WTC11 (cell line): Measurements from ENCODE around the gene MGAT5B. TPM values are rescaled to one million over a fixed set of nuclear protein-coding genes. Genes with fewer than 3 reads are reported as not detected.
"Not testable (repeated sequence)": the region's sequence is repeated elsewhere in the genome, so short reads cannot be mapped to it uniquely, and the experiment has no call there.

ENCODE experiments used
- ATAC-seq: fragments of 200-7000 bp; cut with Tn5 transposase; 2 replicates; pipeline ENCODE4 v1.10.0; 2021; ENCODE audit warnings: mild to moderate bottlenecking, moderate library complexity
- CTCF ChIA-PET: fragments of 300-600 bp; sonication (Branson Sonifier 250); formaldehyde crosslinking; loops from one replicate; lab custom pipeline; 2021; ENCODE audit warnings: antibody characterized with exemption; lab: Charles Lee
- POLR2A ChIA-PET: fragments of 350-600 bp; sonication (Branson Sonifier 250); formaldehyde crosslinking; loops from one replicate; lab custom pipeline; 2021; ENCODE audit warnings: antibody characterized with exemption; lab: Charles Lee
- DNase-seq: peaks from one replicate; pipeline ENCODE4 v3.0.0; 2021; ENCODE audit warnings: low spot score
- H3K27ac Mint-ChIP-seq: 2 replicates; pipeline ENCODE4 v1.8.0; 2021; ENCODE audit warnings: mixed read lengths
- H3K27me3 Mint-ChIP-seq: 2 replicates; pipeline ENCODE4 v1.8.0; 2021; ENCODE audit warnings: low read depth, mild to moderate bottlenecking, moderate library complexity, mixed read lengths
- H3K36me3 Mint-ChIP-seq: 2 replicates; pipeline ENCODE4 v1.8.0; 2021; ENCODE audit warnings: mixed read lengths
- H3K4me1 Mint-ChIP-seq: 2 replicates; pipeline ENCODE4 v1.8.0; 2022; ENCODE audit warnings: mixed read lengths
- H3K4me3 Mint-ChIP-seq: 2 replicates; pipeline ENCODE4 v1.8.0; 2021; ENCODE audit warnings: mild to moderate bottlenecking, moderate library complexity, mixed read lengths
- H3K9me3 Mint-ChIP-seq: 2 replicates; pipeline ENCODE4 v1.8.0; 2021; ENCODE audit warnings: mixed read lengths
- E2F1 ChIP-seq: sonication (generic); formaldehyde crosslinking; IDR thresholded peaks from 2 replicates; pipeline ENCODE4 v1.8.0; 2022; ENCODE audit warnings: mild to moderate bottlenecking, missing genetic modification reagents
- ELF4 ChIP-seq: sonication (generic); formaldehyde crosslinking; IDR thresholded peaks from 2 replicates; pipeline ENCODE4 v1.8.1; 2022; ENCODE audit warnings: low read depth, mild to moderate bottlenecking, moderate library complexity, missing genetic modification reagents
- ESRRA ChIP-seq: sonication (generic); formaldehyde crosslinking; IDR thresholded peaks from 2 replicates; pipeline ENCODE4 v1.8.1; 2022; ENCODE audit warnings: mild to moderate bottlenecking, missing genetic modification reagents, borderline replicate concordance
- ETV6 ChIP-seq: sonication (generic); formaldehyde crosslinking; IDR thresholded peaks from 2 replicates; pipeline ENCODE4 v1.8.1; 2022; ENCODE audit warnings: mild to moderate bottlenecking, missing genetic modification reagents
- NR1H2 ChIP-seq: sonication (generic); formaldehyde crosslinking; IDR thresholded peaks from 2 replicates; pipeline ENCODE4 v1.9.0; 2021; ENCODE audit warnings: mild to moderate bottlenecking, moderate library complexity, missing genetic modification reagents
- NR3C1 ChIP-seq: sonication (generic); formaldehyde crosslinking; conservative IDR thresholded peaks from 2 replicates; pipeline ENCODE4 v1.8.1; 2023; ENCODE audit warnings: low read depth, mild to moderate bottlenecking, missing genetic modification reagents
- SMAD3 ChIP-seq: sonication (generic); formaldehyde crosslinking; IDR thresholded peaks from 2 replicates; pipeline ENCODE4 v1.8.0; 2022; ENCODE audit warnings: missing genetic modification reagents, mild to moderate bottlenecking, borderline replicate concordance
- SP1 ChIP-seq: sonication (generic); formaldehyde crosslinking; conservative IDR thresholded peaks from 2 replicates; pipeline ENCODE4 v1.8.1; 2022; ENCODE audit warnings: missing genetic modification reagents
- TP53 ChIP-seq: sonication (generic); formaldehyde crosslinking; IDR thresholded peaks from 2 replicates; pipeline ENCODE4 v1.8.1; 2023; ENCODE audit warnings: mild to moderate bottlenecking, missing genetic modification reagents
- ZNF219 ChIP-seq: sonication (generic); formaldehyde crosslinking; IDR thresholded peaks from 2 replicates; pipeline ENCODE4 v1.8.0; 2023; ENCODE audit warnings: missing genetic modification reagents, mild to moderate bottlenecking, borderline replicate concordance
- ZNF232 ChIP-seq: sonication (generic); formaldehyde crosslinking; IDR thresholded peaks from 2 replicates; pipeline ENCODE4 v1.8.0; 2022; ENCODE audit warnings: mild to moderate bottlenecking, missing genetic modification reagents
- ZNF423 ChIP-seq: fragments of 250-450 bp; sonication (Bioruptor Pico); IDR thresholded peaks from 2 replicates; pipeline ENCODE4 v2.1.2; 2022; ENCODE audit warnings: mild to moderate bottlenecking, moderate library complexity
- ZNF671 ChIP-seq: fragments of 250-450 bp; sonication (Bioruptor Pico); IDR thresholded peaks from 2 replicates; pipeline ENCODE4 v1.8.0; 2021; ENCODE audit warnings: mild to moderate bottlenecking
- total RNA-seq: library from RNA; stranded (reverse); gene quantifications from 3 replicates; pipeline ENCODE4 v1.2.3, GENCODE V29; 2021
- TF ChIP-seq, protein P1 (sequence below): sonication (generic); formaldehyde crosslinking; IDR thresholded peaks from 2 replicates; pipeline ENCODE4 v1.8.1; 2022; ENCODE audit warnings: missing genetic modification reagents, borderline replicate concordance
- TF ChIP-seq, protein P2 (sequence below): sonication (generic); formaldehyde crosslinking; IDR thresholded peaks from 2 replicates; pipeline ENCODE4 v1.8.1; 2022; ENCODE audit warnings: low read depth, missing genetic modification reagents, borderline replicate concordance
- TF ChIP-seq, protein P3 (sequence below): sonication (generic); formaldehyde crosslinking; IDR thresholded peaks from 2 replicates; pipeline ENCODE4 v1.8.0; 2022; ENCODE audit warnings: mild to moderate bottlenecking, missing genetic modification reagents

MGAT5B gene
- total RNA-seq, 1 experiment from 2014 or later: 11.6 TPM

- Mint-ChIP-seq H3K4me1 (peaks cover 51% of the 10 kb centered on the region), H3K27me3 (peaks cover 33% of the 10 kb centered on the region), H3K36me3 (no peaks in the 10 kb centered on the region), H3K9me3 (no peaks in the 10 kb centered on the region), H3K27ac (no peak overlapping the region), H3K4me3 (peak overlapping the region; percentile 56)
- CTCF ChIA-PET: interaction anchor here (0.7 to 2.5 kb wide), 14 partner anchors 9 to 426 kb away, joined by 3 to 24 read pairs (median 5); partner anchors contain the start of gene MGAT5B
- POLR2A ChIA-PET: interaction anchor here (0.6 kb wide), 2 partner anchors 25 to 140 kb away, joined by 3 to 6 read pairs; no protein-coding TSS in a partner anchor
- TF ChIP-seq ZNF423 (CRISPR knock-in tag) (peak; percentile 28; the same call in 1 of the 2 replicates), SP1 (CRISPR knock-in tag) (0 out of 2 replicates have a peak, but pooled peaks have one; percentile 22), ETV6 (0 out of 2 replicates have a peak, but pooled peaks have one; percentile 26), ZNF671 (CRISPR knock-in tag) (no peak), ESRRA (CRISPR knock-in tag) (no peak)
- TF ChIP-seq, protein P1, sequence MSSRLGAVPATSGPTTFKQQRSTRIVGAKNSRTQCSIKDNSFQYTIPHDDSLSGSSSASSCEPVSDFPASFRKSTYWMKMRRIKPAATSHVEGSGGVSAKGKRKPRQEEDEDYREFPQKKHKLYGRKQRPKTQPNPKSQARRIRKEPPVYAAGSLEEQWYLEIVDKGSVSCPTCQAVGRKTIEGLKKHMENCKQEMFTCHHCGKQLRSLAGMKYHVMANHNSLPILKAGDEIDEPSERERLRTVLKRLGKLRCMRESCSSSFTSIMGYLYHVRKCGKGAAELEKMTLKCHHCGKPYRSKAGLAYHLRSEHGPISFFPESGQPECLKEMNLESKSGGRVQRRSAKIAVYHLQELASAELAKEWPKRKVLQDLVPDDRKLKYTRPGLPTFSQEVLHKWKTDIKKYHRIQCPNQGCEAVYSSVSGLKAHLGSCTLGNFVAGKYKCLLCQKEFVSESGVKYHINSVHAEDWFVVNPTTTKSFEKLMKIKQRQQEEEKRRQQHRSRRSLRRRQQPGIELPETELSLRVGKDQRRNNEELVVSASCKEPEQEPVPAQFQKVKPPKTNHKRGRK (CRISPR knock-in tag): 0 out of 2 replicates have a peak, but pooled peaks have one; percentile 59
- TF ChIP-seq, protein P2, sequence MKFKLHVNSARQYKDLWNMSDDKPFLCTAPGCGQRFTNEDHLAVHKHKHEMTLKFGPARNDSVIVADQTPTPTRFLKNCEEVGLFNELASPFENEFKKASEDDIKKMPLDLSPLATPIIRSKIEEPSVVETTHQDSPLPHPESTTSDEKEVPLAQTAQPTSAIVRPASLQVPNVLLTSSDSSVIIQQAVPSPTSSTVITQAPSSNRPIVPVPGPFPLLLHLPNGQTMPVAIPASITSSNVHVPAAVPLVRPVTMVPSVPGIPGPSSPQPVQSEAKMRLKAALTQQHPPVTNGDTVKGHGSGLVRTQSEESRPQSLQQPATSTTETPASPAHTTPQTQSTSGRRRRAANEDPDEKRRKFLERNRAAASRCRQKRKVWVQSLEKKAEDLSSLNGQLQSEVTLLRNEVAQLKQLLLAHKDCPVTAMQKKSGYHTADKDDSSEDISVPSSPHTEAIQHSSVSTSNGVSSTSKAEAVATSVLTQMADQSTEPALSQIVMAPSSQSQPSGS: no peak
- ATAC-seq: no peak
- DNase-seq: no peak
Observed at GRCh38 chr17:76840884-76841775, 27.1 kb upstream of the MGAT5B start.

DNA sequence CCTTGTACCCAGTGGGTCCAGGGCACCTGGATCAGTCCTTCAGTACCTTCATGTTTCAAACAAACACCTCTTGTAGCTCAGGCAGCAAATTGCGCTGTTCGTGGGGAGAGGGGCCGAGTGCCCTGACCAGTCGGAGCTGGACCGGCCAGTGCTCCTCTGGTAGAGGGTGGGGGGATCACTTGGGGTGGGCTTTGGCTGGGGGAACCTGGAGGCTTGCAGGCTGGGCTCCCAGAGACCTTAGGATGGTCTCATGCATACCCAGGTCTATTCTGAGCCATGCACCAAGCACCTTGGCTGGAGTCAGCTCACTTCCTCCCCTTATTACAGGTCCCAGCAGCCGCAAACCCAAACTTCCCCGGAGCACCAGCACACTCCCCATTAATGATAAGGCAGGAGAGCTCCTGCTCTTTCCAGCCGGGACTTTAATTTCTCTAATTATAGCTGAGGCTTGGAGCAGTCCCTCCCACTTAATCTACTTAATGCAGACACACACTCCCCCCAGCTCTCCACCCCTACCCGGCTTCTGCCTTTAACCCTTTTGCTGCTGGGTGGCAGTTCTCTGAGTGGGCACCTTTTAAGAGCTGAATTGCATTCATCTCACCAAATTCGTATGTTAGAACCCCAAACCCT is 26.3 kb upstream of the MGAT5B start:
- ChIA-PET CTCF (interaction anchor here (0.7 to 2.5 kb wide), 14 partner anchors 8 to 425 kb away, joined by 3 to 24 read pairs (median 4); partner anchors contain the start of gene MGAT5B), POLR2A (interaction anchor here (0.5 to 0.6 kb wide), 2 partner anchors 25 to 47 kb away, joined by 3 to 5 read pairs; no protein-coding TSS in a partner anchor)
- no peaks in the 10 kb centered on the region for H3K9me3 Mint-ChIP-seq
- TF ChIP-seq, protein P2: no peak
- TF ChIP-seq NR1H2 (CRISPR knock-in tag) (no peak), NR3C1 (no peak)
- ATAC-seq: peak; percentile 65
- peak overlapping the region; percentile 56 for H3K4me3 Mint-ChIP-seq
- H3K36me3 Mint-ChIP-seq: no peaks in the 10 kb centered on the region
- H3K27me3 Mint-ChIP-seq: peaks cover 33% of the 10 kb centered on the region
- peaks cover 51% of the 10 kb centered on the region for H3K4me1 Mint-ChIP-seq
- DNase-seq: peak; percentile 25
- no peak overlapping the region for H3K27ac Mint-ChIP-seq

GRCh38 chr17:76843068-76843467 is 25.1 kb upstream of the MGAT5B start:
- not testable (repeated sequence) for H3K36me3 Mint-ChIP-seq
- CTCF ChIA-PET: interaction anchor here (1.0 to 2.1 kb wide), 3 partner anchors 25 to 213 kb away, joined by 5 to 24 read pairs (median 11); partner anchors contain the start of gene MGAT5B

DNA sequence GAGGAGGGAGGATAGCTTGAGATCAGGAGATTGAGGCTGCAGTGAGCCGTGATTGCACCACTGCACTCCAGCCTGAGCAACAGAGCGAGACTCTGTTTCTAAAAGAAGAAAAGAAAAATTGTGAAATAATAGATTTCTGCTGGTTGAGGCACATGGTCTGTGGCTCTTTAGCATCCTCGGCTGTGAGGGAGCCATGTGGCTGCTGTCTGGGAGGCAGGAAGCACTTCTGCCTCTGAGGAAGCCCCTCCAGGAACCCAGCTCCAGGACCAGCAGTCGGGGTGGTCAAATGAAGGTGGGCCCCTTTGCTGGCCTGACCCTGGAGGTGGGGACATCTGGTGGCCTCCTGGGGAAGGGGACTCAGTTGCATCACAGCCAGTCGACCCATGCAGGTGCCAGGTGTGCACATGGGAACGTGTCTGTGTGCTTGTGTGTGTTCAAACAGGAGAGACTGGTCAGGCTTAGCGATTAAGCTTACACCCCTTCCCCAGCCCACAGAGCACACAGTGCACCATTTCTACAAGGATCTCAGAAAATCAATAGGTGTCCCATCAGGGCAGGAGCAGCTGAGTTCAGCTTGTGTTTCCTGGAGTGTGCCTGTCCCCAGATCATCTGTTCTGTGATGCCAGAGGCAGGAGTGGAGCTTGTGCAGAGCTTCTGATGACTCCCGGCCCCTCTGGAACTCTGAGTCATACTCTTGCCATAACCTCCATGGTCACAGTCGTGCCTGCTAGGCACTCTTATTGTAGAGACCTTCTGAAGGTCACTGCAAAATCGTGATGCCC is 24.3 kb upstream of the MGAT5B start:
- no peak overlapping the region for H3K27ac Mint-ChIP-seq

More at GRCh38 chr17:76843068-76843467, 25.1 kb upstream of the MGAT5B start:
- H3K9me3 Mint-ChIP-seq, ATAC-seq, DNase-seq, POLR2A ChIA-PET, H3K4me3 Mint-ChIP-seq, H3K27ac Mint-ChIP-seq: not testable (repeated sequence)
- Mint-ChIP-seq H3K27me3 (peaks cover 33% of the 10 kb centered on the region), H3K4me1 (peaks cover 51% of the 10 kb centered on the region)

More for the DNA sequence above, 24.3 kb upstream of the MGAT5B start:
- peaks cover 49% of the 10 kb centered on the region for H3K4me1 Mint-ChIP-seq
- POLR2A ChIA-PET: no interaction called here
- ATAC-seq (no peak), DNase-seq (no peak)
- peaks cover 26% of the 10 kb centered on the region for H3K27me3 Mint-ChIP-seq
- H3K36me3 Mint-ChIP-seq: no peaks in the 10 kb centered on the region
- no peak for TF ChIP-seq ZNF219 (CRISPR knock-in tag)
- TF ChIP-seq TP53 (CRISPR knock-in tag): no peak
- no peak for TF ChIP-seq ELF4
- no peak for TF ChIP-seq E2F1
- no peak for TF ChIP-seq SMAD3 (CRISPR knock-in tag)
- TF ChIP-seq, protein P3, sequence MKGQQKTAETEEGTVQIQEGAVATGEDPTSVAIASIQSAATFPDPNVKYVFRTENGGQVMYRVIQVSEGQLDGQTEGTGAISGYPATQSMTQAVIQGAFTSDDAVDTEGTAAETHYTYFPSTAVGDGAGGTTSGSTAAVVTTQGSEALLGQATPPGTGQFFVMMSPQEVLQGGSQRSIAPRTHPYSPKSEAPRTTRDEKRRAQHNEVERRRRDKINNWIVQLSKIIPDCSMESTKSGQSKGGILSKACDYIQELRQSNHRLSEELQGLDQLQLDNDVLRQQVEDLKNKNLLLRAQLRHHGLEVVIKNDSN: no peak
- TF ChIP-seq ZNF232 (CRISPR knock-in tag): no peak
- no peak overlapping the region for H3K4me3 Mint-ChIP-seq
- CTCF ChIA-PET: interaction anchor here (0.6 to 1.0 kb wide), 2 partner anchors 24 to 43 kb away, joined by 4 to 5 read pairs; no protein-coding TSS in a partner anchor
- H3K9me3 Mint-ChIP-seq: no peaks in the 10 kb centered on the region
